Pulmonary artery endothelial cell (primary cell): Measurements from ENCODE around the gene NTRK1. TPM values are rescaled to one million over a fixed set of nuclear protein-coding genes. Genes with fewer than 3 reads are reported as not detected.

Experiments used
- DNase-seq: peaks from one replicate; pipeline ENCODE4 v3.0.0-alpha.2; 2011; ENCODE audit warnings: low read depth, low spot score
- total RNA-seq: library from RNA; depleted of rRNA; stranded (reverse); fragments of >200 nt; gene quantifications from 2 replicates; pipeline ENCODE4 v1.2.3, GENCODE V29; 2014

The NTRK1 gene
- total RNA-seq = under 0.01 and 0.14 TPM in 2 replicates

DNA sequence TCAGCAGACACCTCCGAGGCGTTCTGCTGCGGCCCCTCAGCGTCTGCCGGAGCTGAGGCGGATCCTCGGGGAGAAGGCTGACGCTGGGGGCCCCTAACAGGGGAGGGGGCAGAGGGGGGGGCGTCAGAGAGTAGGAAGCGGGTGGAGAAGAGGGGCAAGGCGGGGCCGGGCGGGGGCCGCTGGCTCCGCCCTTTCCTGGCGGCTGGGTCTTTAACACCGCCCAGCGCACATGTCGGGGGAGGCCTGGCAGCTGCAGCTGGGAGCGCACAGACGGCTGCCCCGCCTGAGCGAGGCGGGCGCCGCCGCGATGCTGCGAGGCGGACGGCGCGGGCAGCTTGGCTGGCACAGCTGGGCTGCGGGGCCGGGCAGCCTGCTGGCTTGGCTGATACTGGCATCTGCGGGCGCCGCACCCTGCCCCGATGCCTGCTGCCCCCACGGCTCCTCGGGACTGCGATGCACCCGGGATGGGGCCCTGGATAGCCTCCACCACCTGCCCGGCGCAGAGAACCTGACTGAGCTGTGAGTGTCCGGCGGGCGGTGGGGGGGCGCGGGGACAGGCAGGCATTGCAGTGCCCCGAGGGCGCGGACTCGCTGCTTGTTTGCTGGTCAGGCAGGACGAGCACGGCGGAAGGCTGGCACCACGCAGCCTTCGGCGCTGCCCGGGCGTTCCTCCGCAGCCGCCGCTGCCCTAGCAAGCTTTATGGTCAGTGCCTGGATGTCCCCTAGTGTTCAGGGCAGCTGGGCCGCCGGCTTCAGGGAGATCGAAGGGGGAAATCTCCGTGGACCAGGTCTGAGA is at the start of gene NTRK1:
Gene NTRK1, plus strand, starts transcription at position 238 of the 796 bp plus-strand sequence. Its CDS starts 70 bp downstream, at position 308.
- no peak for DNase-seq

DNA sequence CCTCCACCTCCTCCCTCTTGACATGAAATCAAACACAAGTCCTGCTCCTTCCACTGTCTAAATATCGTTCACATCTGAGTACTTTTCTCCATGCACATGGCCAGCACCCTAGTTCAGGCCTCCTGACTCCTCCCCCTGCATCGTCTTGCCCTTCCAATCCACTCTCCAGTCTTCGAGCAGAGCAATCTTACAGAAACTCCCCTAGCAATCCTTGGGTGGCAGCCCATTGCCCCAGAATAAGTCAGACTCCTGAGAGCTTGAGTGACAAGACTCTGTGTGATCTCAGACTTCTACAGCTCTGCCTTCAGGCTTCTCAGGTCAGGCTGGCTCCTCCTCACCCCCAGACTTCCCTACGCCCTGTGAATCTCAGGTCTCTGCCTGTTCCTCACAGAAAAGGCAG is 49.5 kb upstream of the NTRK1 start:
- no peak for DNase-seq

DNA sequence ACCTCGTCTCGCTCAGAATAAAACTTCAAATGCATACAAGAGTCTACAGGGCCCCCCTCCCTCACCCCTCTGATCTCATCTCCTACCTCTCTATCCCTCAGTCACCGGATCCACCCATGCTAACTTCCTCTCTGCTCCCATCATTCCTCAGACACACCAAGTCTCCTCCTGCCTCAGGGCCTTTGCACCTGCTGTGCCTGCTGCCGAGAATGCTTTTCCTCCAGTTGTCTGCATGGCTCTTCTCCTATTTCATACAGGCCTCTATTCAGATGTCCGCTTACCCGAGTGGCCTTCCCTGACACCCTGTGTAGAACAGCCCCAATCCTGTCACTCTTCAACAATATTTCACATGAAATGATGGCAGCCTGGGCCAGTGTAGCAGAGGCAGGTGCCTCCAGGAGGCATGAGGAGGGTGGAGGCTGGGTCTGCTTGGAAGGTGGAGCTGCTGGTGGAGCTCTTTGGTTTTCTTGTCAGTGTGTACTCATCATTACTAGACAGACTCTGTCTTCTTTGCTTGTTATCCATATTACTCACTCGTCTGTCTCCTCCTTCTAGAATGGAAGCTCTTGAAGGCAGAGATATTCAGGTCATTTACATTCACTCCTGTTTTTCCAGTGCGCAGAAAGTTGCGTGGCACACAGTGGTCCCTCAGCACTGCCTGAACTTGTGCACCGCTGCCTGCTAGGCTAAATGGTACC is 48.2 kb upstream of the NTRK1 start:
- DNase-seq = no peak

DNA sequence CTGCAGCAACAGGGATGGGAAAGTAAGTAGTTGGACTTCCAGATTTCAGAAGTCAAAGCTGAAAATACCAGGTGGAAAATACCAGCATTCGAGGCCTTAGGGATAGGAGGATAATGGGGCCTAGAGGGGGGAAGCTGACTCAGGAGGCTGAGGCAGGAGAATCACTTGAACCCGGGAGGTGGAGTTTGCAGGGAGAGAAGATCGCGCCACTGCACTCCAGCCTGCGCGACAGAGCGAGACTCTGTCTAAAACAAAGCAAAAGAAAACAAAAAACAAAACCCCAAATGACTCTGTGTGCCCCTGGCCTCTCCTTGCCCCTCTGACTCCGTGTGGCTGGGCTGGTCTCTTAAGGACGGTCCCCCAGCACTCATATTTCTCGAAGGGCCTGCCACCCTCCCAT is 47.4 kb upstream of the NTRK1 start:
- DNase-seq = no peak

DNA sequence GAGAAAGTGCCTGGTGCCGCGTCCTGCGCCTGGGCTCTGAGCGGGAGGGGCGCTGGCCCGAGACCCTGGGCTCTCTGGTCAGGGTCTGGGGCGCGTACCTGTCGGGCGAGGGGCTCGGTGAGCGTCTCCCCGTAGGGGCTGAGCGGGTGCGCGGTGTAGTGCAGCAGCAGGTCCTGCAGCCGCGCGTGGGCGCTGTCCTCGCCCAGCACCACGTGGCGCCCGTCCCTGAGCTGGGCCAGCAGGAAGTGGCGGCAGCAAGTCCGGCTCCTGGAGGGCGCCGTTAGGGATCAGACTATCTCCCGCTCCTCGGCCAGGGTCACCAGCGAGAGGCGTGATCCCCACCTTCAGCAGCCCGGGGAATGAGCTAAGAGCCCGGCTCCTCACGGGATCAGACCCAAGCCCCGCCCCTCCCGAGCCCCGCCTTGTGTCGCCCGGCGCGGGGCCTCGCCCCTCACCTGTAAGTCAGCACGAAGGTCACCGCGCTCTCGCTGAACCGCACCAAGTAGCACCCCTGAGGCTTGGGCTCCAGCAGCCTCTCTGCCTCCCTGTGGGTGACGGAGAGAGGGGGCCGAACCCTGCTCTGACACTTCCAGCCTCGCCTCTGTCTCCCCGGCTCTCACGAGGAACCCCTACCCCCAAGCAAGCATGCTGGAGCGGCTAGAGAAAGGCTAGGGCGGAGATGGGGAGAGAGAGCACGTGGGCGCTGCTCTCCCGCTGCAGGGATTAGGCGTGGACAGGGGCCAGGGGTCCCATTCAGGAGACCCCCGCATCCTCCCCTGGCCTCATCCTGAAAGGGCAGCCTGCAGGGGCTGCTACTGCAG is 46.7 kb upstream of the NTRK1 start:
- no peak for DNase-seq

DNA sequence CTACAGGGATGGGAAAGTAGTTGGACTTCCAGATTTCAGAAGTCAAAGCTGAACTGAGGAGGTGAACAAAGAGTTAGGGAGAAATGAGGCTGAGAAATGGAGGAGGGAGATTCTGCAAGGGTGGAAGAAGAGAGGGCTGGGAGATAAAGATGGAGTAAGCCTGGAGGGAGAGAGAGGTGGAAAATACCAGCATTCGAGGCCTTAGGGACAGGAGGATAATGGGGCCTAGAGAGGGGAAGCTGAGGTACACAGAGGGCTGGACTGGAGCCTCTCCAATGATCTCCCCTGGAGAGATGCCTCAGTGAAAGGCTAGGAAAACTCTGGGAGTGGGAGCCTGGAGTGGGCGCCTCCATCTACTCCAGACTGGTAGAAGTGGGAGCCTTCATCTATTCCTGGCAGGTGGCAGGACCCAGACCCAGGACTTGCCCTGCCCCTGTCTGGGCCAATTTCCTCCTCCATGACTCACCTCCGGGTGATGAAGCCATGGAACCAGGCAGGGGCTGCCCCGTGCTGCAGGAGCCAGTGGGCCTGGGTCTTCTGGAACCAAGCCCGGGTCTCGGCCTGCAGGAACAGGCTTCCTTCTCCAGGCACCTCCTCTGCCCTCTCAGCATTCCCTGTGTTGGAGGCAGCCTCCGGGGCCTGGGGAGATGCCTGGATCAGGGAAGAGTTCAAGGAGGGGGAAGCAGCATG is 45.9 kb upstream of the NTRK1 start:
- no peak for DNase-seq

DNA sequence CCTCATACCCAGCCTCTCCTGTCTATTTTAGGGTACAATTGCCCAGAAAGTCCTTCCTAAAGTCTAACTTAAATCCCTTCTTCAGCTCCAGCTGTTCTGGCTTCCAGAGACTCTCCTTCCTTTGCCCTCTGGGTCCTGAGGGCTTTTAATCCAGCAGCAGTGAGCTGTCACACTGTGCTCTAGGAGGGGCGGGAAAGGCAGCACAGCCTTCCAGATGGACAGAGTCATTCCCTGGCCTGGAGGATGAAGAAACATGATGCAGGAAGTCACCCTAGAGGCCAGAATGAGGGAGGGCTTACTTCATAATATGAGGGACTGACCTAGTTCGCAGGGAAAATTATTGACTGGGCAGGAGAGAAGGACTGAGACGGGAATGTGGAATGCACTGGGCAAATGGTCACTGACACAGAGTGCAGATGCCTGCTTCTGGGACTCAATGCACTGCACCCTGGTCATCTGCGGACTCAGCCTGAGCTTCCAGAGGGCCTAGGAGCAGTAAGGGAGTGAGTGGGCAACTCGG is 45.3 kb upstream of the NTRK1 start:
- no peak for DNase-seq

DNA sequence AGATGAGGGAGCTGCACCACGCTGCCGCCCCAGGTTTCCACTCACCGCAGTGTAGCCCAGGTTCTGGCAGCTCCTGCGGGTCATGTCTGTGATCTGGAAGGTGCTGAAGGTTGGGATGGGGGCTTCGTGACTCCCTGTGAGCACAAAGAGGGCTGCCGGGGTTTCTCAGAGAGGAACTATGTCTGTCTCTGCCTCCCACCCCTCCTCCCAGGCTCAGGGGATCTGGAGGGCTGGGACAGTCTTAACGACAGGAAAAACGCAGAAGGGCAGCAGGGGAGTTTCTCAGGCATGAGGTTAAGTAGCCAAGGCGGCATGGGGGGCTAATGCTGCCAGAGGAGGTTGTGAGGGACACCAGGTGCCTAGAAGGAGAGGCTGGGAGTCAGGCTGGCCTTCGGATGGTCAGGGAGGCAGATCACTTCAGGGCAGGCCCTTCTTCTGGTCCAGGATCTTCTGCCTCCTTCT is 44.7 kb upstream of the NTRK1 start:
- DNase-seq = no peak

DNA sequence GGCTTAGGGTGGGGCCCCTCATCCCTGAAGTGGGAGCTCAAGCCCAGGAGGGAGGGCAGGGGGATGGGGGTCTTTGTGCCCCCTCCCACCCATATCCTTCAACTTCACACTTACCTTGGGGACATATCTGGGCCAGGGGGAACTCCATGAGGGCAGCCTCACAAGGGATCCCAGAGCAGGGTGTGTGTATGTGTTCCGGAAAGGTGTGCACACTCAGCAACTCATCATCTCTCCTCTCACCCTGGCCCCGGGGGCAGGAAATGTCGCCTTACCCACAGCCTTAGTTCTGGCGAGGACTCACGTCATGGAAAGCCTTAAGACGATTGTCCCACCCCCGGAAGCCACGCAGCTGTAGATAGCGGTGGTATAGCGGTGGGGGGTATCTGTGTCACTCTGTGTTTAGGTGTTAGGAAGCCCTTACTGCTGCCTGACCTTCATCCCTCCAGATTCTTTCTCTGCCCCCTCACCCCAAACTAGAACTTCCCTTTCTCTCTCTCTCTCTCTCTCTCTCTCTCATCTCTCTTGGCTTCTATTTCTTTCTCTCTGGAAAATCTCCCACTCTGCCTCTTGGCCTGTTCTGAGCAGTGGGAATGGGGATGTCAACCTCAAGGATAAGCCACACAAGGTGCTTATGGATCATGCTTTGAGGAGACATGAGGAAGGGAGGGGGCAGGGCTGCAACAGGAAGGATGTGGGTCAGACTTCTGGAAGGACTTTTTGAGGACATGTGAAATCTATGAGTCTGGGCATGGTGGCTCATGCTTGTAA is 43.9 kb upstream of the NTRK1 start, which contains the start of gene SH2D2A:
Gene SH2D2A, minus strand, starts transcription at position 288 of the 768 bp plus-strand sequence. Its CDS starts 140 bp downstream, at position 148.
- DNase-seq = no peak

DNA sequence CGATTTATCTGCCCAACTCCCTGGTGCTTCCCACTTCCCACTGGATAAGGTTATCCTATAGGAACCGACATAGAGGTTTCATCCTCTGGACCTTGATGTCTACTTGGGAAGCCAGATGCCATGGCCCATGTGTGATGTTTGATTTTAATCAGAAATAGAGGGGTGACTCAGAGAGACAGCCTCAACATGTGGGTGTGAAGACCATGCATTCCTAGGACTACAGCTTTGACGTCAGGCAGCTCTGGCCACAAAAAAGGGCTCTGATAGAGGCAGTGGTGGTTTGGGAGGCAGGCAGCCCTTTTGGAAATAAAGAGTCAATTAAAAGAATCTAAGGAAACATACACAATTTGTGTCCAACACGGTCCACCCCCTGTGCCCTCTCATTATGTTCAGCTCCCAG is 38.9 kb upstream of the NTRK1 start:
- DNase-seq = no peak

DNA sequence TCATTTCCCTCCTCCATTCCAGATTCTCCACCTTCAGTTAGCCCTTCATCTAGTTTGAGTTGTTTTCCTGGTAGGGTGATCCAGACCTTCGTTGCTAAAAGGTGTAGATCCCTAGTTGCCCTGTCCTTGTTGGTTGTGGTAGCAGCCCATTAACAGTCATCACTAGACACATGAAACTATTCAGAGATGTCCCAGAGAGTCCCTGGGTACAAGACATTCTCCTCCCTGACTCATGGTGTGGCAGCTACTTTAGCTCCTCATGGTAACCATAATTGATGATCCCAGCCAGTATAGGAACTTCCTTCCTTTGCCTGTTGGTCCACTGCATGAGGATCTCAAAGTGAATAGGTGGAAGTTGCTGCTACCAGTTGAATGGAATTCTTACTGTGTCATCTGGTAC is 38.0 kb upstream of the NTRK1 start:
- DNase-seq = no peak

DNA sequence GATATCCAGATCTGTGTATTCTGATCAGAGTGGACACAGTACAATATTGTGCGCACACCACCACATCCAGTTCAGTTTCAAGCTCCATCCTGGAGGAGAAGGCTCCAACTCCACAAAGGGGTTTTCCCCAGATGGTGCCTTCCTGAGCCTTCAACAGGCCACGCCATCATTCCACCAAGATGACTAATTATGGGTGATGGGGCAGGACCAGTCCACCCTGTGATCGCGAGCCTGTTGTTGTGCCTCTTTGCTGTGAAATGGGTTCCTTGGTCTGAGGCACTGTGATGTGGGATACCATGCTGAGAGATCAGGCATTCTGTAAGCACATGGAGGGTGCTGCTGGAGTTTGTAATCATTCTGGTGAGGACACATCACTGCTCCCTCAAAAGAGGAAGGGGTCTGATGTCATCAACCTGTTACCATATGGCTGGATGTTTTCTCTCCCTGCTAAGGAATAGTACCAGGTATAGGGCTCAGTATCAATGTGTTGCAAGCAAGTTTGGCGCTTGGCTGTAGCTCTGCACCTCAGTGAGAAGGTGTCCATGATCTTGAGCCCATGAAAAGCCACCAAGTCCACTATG is 37.4 kb upstream of the NTRK1 start:
- DNase-seq = no peak

DNA sequence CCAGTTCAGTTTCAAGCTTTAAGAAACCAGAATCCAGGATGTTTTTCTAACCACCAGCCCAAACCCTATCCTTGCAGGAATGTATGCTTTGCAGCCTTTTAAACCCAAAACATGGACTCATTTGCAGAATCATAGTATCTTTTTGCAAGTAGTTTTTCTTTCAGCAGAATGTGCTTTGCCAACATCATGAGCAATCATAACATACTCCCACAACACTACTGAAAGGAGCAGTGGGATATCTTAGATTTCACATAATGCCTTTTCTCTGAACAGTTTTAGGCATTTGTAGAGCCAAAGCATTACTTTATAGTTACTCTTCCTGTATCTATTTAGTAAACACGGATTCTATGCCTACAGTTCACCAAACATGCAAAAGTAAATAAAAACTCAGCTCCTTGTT is 34.0 kb upstream of the NTRK1 start:
- no peak for DNase-seq

DNA sequence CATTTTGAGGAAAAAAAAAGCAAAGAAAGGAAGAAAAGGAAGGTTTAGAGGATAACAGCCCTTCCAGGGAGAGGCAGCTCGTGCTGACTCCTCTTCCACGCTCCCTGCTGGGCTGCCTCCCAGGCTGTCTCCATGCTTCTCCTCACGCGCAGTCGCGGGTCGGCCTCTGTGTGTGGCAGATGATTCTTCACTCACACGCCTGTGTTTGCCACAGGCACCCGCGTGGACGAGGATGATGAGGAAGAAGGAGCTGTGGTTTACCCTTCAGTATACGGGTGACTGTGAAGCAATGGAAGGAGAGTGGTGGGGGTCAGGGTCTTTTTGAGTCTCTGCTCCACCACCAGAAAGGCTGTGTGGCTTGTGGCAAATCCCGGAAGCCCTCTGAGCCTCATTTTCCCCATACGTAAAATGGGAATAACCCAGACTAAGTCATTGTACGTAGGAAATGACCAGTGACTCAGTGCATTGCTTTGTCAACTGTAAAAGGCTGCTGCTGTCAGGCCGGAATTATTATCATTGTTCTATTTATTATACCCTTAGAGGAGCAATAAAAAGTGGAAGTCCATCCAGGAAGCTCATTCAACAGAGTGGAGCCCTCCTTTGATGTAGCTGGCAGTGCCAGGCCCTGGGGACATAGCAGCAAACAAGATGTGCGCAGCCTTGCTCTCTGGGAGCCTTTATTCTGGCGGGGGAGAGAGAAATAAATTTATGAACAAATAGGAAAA is 32.1 kb upstream of the NTRK1 start:
- no peak for DNase-seq

DNA sequence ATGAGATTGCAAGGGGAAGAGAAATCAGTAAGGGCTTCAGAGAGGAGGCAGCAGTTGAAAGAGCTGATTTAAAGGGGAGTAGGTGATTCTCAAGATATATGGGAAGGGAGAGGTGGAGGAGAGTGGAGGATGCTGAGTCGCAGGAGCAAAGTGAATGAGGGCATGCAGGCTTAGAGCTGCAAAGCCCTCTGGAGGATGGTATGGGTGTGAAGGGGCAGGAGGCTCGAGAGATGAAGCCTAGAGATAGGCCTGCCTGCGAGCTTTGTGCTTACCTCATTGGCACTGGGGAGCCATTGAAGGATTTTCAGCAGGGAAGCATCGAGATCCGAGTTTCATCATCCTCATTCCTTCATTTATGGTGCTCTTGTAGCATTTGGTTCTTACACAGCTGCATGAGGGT is 28.2 kb upstream of the NTRK1 start:
- DNase-seq = no peak

DNA sequence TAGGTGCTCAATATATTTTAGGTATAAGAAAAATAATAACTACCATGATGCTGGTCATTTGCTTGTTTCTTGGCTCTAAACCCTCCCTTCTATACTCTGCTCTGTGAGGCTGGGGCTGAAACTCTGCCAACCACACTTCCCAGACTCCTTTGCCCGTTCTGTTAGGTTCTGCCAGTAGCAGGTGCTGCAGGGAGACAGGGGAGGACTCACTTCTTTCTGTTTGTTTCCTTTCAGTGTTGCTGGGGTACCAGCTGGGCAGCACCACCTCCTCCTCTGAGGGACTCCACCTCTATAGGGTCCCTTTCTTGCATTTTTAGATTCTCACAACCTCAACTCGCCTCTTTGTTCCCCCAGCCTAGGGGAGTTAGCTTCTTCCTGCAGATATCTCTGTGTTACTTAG is 27.1 kb upstream of the NTRK1 start:
- no peak for DNase-seq

DNA sequence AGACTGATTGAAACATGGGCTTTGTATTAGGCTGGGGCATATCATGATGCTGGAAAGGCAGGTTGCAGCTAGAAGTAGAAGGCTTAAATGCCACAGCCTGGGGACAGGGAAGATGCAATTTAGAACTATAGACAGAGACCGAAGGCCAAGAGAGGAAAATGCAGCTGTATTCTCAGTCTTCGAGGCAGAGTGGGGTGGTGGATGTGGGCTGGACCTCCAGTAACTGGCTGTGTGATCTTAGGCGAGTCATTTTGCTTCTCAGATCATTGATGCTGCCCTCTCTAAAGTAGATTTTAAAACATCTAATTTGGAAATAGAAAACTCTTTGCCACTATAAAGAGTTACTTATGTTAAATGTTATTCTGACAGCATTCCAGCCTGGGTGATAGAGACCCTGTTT is 26.3 kb upstream of the NTRK1 start:
- DNase-seq = no peak

DNA sequence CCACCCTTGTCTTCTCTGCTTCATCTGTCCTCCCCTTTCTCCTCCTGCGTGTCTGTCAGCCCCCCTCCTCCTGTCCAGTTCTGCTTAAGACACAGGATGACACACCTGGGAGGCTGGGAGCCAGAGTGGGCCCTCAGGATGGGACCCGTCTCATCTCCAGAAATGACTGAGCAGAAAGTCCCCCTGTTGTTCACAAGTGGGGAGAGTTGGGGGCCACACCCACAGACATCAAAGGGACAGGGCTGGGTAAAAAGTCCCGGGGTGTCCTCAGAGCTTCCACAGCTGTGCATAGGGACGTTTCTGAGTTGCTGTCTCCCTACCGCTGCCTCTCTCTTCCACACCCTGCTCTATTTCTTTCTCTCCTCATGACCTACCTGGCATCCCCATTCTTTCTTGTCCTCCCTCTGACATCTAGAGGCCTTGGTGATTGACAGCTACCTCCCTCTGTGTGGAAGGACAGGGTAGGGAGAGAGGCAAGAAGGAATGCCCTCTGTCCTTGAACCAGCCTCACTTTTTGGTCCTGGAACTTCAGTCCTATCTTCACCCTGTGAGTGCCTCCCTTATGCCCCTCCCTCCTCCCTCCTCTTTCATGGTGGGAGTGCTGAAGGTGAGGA is 24.5 kb upstream of the NTRK1 start:
- no peak for DNase-seq

DNA sequence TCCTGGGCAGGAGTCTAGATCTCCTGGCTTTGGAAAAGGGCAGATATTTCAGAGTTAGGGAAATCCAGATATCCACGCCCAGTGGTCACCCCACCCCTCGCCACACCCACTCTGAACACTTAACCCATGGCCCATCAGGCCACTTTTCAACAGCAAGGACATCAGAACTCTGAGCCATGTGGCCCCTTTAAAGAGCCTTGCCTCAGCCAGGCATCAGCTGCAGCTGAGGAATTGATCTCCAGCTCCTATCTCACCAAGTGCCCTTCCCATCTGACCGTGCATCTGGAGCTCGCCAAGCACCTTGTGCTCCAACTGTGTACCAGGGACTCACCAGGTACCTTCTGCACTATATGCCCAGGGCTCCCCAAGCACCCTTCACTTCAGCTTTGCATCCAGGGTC is 23.8 kb upstream of the NTRK1 start:
- DNase-seq = no peak
